Lung (tissue), 13 donors: ENCODE data around the gene TMTC2. TPM values are rescaled to one million over a fixed set of nuclear protein-coding genes. Genes with fewer than 3 reads are reported as not detected.

Experiments
- ATAC-seq: fragments of 200-7000 bp; cut with Tn5 transposase; one replicate; pipeline ENCODE4 v1.9.1; 2020; ENCODE audit warnings: moderate number of reproducible peaks; ENCODE audit not compliant: insufficient read depth, low FRiP score
- DNase-seq, 3 donors: peaks; one replicate each; pipeline ENCODE4 v3.0.0-alpha.2; 2013 to 2017
- H3K27ac ChIP-seq, 2 donors: one replicate each; pipeline ENCODE4 v1.5.1; 2013; ENCODE audit warnings: mild to moderate bottlenecking in 2 of 2, moderate library complexity in 2 of 2, control low read depth in 1 of 2, inconsistent platforms in 1 of 2, low read depth in 1 of 2, low read length in 1 of 2
- H3K27me3 ChIP-seq, 3 donors: one replicate each; pipeline ENCODE4 v1.5.1; 2013; ENCODE audit warnings: low read length in 2 of 3; ENCODE audit not compliant: control insufficient read depth in 3 of 3, insufficient read depth in 3 of 3
- H3K36me3 ChIP-seq, 4 donors: one replicate each; pipeline ENCODE4 v1.5.1; 2013; ENCODE audit warnings: low read length in 4 of 4, mild to moderate bottlenecking in 1 of 4, moderate library complexity in 1 of 4; ENCODE audit not compliant: control insufficient read depth in 4 of 4, insufficient read depth in 4 of 4
- H3K4me1 ChIP-seq, 5 donors: one replicate each; pipeline ENCODE4 v1.5.1; 2013; ENCODE audit warnings: low read length in 5 of 5, mild to moderate bottlenecking in 2 of 5, moderate library complexity in 1 of 5; ENCODE audit not compliant: control insufficient read depth in 5 of 5, insufficient read depth in 5 of 5
- H3K4me3 ChIP-seq: one replicate; pipeline ENCODE4 v1.5.1; 2013; ENCODE audit warnings: mild to moderate bottlenecking, control low read depth, moderate library complexity
- H3K9ac ChIP-seq, 2 donors: one replicate each; pipeline ENCODE4 v1.5.1; 2013; ENCODE audit warnings: low read length in 2 of 2, control low read depth in 1 of 2; ENCODE audit not compliant: insufficient read depth in 1 of 2
- H3K9me3 ChIP-seq, 4 donors: one replicate each; pipeline ENCODE4 v1.5.1; 2013; ENCODE audit warnings: low read length in 3 of 4, mild to moderate bottlenecking in 1 of 4, moderate library complexity in 1 of 4; ENCODE audit not compliant: control insufficient read depth in 4 of 4, insufficient read depth in 3 of 4
- CTCF ChIP-seq: IDR thresholded peaks from 2 replicates; pipeline ENCODE4 v1.5.1; 2012; ENCODE audit warnings: mild to moderate bottlenecking; ENCODE audit errors: control extremely low read depth, extremely low read depth
- WGBS, 2 donors: extraction: QIAGEN DNeasy Blood & Tissue Kit; methylation state at CpG; one replicate each; pipeline ENCODE4 v1.1.7; 2013; 5-methylcytosine and 5-hydroxymethylcytosine counted together
- polyA plus RNA-seq, 2 donors: library from polyadenylated mRNA; stranded (reverse); fragments of 200-250 nt; gene quantifications; one replicate each; pipeline ENCODE4 v1.2.1, GENCODE V29; 2013
- small RNA-seq: library from RNA; depleted of rRNA; stranded (forward); fragments of <200 nt; gene quantifications from one replicate; pipeline ENCODE3, GENCODE V24; 2014; ENCODE audit warnings: low replicate concordance
- total RNA-seq, 2 donors: library from RNA; depleted of rRNA in 1 of 2; stranded (reverse); fragments of >200 nt in 1 of 2; gene quantifications; one replicate each; pipeline ENCODE4 v1.2.1, GENCODE V29; 2014 to 2021
- donor health status: control.
- donor health status: control.
- donor health status: Bipolar disorder and iron deficiency.
- donor health status: healthy.
- donor health status: DM: yes; HTN: yes; CAD: no.

Gene TMTC2
- total and polyA plus RNA-seq, 4 donors, result 5.3 to 77.1 (median 14.0) TPM

GRCh38 chr12:83179999-83180398, 493.3 kb downstream of the TMTC2 start:
- H3K36me3 ChIP-seq, result no peaks in the 10 kb centered on the region
- no peaks in the 10 kb centered on the region for H3K9me3 ChIP-seq
- no peak overlapping the region for H3K4me3 ChIP-seq
- ATAC-seq (no peak), DNase-seq (no peak)
- H3K4me1 ChIP-seq, result peaks cover 0 to 1% (median 0%) of the 10 kb centered on the region in 5 donors
- H3K27me3 ChIP-seq, result no peaks in the 10 kb centered on the region
- H3K9ac ChIP-seq, result no peak overlapping the region
- H3K27ac ChIP-seq, result no peak overlapping the region
- TF ChIP-seq CTCF, result no peak

GRCh38 chr12:83181074-83181473, 494.4 kb downstream of the TMTC2 start:
- H3K27ac ChIP-seq, result no peak overlapping the region
- H3K36me3 ChIP-seq, result no peaks in the 10 kb centered on the region
- H3K9me3 ChIP-seq, result no peaks in the 10 kb centered on the region
- 87 to 92% methylated on average over 1 of the region's 1 CpG for WGBS, 2 donors
- ATAC-seq (no peak), DNase-seq (no peak)
- H3K4me1 ChIP-seq, result peaks cover 0 to 11% (median 0%) of the 10 kb centered on the region in 5 donors
- no peak for TF ChIP-seq CTCF
- H3K4me3 ChIP-seq, result no peak overlapping the region
- H3K27me3 ChIP-seq, result no peaks in the 10 kb centered on the region
- no peak overlapping the region for H3K9ac ChIP-seq

- TF ChIP-seq CTCF, result no peak
- no peak overlapping the region for H3K9ac ChIP-seq
- H3K4me1 ChIP-seq, result peaks cover 0 to 12% (median 0%) of the 10 kb centered on the region in 5 donors
- H3K9me3 ChIP-seq, result no peaks in the 10 kb centered on the region
- H3K36me3 ChIP-seq, result no peaks in the 10 kb centered on the region
- H3K4me3 ChIP-seq, result no peak overlapping the region
- no peaks in the 10 kb centered on the region for H3K27me3 ChIP-seq
- DNase-seq, result no peak
- no peak overlapping the region for H3K27ac ChIP-seq
- ATAC-seq, result no peak
These were observed 496.4 kb downstream of the TMTC2 start for GRCh38 chr12:83183132-83183531.

Small RNA genes lying within 50 kb of the gene (small RNA-seq; reads per million reads assigned to genes)
- gene RNU6-977P, result not detected
